HK-2 (cell line): ENCODE data around the gene KCNQ1.

Source experiments
- DNase-seq: peaks from one replicate; pipeline ENCODE4 v3.0.0-alpha.2; 2018; ENCODE audit not compliant: unreplicated experiment

Gene KCNQ1

DNA sequence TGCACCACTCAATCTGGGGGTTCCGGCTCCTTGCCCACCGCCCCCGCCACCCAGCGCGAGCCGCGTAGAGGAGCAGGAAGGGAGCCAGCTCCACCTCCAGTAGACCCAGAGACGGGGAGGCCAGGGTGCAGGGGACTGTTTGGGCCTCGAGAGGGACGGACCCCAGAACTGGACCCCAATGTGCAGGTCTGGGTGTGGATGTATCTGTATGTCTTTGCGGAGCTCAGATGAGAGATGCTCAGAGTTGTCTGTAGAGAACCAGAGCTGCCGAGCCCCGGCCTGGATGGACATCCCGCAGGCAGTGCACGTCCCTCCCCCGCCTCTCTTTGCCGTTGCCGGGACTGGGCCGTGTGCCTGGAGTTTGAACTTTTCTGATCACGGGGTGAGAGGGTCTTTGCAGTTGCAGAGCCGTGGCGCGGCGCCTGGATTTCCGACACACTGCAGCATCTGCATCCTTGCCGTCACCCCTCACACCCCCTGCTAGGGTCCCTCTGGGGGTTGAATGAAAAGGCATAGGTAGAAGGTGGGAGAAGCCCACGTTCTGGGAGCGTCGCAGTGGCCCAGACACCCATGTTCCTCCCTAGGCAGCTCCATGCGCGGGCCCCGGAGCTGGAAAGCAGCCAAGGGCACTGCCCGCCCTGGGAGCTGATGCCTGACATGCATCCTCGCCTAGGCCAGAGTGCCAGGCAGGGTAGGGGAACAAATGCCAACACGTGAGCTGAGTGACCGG, 105.2 kb downstream of the KCNQ1 start:
- no peak for DNase-seq

GRCh38 chr11:2550606-2550970, 105.8 kb downstream of the KCNQ1 start:
- DNase-seq, result no peak

DNA sequence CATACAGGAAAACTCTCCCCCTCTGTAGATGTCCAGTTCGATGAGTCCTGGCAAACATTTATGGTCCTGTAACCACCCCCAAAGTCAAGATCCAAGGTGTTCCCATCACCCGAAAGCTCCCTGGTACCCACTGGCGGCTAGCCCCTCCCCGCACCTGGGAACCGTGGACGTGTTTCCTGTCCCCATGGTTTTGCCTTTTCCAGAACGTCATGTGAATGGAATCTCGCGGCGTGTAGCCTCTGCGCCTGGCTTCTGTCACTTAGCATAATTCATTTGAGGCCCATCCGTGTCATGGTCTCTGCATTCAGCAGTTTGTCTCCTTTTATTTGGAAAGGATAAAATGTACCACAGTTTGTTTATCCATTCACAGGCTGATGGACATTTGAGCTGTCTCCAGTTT, 106.3 kb downstream of the KCNQ1 start:
- no peak for DNase-seq

DNA sequence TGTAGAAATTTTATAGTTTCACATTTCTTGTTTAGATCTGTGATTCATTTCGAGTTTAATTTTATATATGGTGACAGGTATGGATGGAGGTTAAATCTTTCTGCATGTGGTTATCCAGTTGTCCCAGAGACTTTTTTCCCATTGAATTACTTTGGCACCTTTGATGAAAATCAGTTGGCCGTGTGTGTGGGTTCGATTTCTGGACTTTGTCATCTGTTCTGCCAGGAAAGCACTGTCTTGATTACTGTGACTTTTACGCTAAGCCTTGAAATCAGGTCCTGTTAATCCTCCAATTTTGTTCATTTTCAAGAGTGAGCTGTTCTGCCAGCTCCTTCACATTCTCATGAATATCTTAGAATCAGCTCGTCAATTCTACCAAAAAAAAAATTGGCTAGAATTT, 107.4 kb downstream of the KCNQ1 start:
- DNase-seq, result no peak

GRCh38 chr11:2553198-2553597, 108.4 kb downstream of the KCNQ1 start:
- no peak for DNase-seq

- no peak for DNase-seq
Measured at GRCh38 chr11:2553886-2554285, 109.1 kb downstream of the KCNQ1 start.

- DNase-seq, result no peak
Measured at GRCh38 chr11:2554338-2555207, 109.8 kb downstream of the KCNQ1 start.

DNA sequence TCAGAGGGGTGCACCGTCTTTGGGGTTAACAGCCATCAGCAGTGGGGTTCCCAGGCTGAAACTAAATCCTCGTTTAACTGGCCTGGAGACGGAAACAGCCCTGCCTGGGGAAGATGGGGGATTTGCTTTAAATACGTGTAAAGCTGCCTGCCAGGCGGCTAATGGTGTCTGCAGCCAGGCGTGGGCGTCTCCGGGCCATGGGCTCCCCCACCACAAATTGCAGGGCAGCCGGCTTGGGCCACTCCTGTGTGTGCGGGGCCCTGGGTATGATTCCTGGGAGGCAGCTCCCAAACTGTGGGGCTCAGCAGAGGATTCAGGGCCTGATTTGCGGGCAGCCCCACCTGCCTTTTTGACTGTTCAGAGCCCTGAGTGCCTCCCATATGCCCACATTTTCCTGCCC, 110.5 kb downstream of the KCNQ1 start:
- no peak for DNase-seq

DNA sequence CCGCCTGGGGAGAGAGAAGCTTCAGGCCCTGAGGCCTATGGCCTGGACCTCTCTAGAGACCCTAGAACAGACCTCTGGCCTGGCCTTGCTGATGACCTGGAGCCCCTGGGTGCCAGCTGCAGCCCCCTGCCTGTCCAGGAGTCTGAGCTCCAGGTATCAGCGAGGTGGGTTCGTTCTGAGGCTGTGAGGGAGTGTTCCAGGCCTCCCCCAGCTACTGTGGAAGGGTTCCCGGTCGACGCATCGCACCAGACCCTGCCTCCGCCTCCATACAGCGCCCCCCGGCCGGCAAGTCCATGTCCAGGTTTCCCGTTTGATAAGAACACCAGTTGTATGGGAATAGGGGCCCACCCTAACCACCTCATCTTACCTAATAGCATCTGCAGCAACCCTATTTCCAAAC, 111.1 kb downstream of the KCNQ1 start:
- no peak for DNase-seq

DNA sequence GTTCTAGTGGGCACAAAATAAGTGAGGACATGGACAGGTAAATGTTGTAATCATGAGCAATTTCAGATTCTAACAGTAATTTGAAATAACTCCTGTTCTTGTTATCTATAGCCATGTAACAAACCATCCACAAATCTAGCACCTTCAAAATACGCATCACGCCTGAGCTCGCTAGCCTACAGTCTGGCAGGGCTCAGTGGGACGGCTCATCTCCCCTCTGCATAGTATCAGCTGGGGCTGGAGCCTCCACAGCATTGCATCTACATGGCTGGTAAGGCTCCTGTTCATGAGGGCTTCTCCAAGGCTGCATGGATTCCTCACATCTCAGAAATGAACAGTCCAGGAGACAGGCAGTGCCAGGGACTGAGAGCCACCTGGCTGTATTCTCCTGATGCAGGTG, 112.6 kb downstream of the KCNQ1 start:
- no peak for DNase-seq

- no peak for DNase-seq
Measured at GRCh38 chr11:2558397-2558796, 113.6 kb downstream of the KCNQ1 start.

DNA sequence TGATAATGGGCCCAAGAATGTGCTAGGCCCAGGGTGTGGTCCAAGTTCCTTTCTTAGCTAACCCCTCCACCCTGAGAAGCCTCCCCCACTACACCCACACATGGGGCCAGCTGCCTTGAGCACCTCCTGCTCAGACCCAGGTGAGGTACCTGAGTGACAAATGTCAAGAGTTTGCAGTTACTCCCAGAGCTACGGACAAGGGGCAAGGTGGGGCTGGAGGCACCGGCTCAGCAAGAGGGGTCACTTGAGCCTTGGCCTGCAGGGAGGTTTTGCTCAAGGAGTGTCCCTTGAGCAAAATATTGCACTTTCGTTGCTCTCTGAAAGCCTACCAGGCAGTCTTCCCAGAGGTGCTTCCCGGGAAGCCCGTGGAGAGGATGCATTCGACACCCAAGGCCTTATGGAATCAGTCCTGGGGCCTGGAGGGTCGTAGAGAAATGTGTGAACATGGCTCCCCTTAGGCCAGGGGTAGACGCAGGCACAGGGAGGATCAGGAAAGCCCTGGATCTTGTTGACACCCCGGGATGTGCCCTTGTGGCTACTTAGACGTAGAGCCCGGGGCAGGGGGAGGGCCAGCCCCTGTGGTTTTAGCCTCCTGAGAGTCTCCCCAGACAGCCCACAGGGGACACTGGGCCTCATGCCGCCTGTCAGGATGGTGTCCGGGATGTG, 114.2 kb downstream of the KCNQ1 start:
- no peak for DNase-seq

GRCh38 chr11:2559527-2560311, 114.9 kb downstream of the KCNQ1 start:
- no peak for DNase-seq

GRCh38 chr11:2561696-2562581, 117.1 kb downstream of the KCNQ1 start:
- DNase-seq, result no peak

- DNase-seq, result no peak
Measured at GRCh38 chr11:2562890-2563212, 118.0 kb downstream of the KCNQ1 start.

DNA sequence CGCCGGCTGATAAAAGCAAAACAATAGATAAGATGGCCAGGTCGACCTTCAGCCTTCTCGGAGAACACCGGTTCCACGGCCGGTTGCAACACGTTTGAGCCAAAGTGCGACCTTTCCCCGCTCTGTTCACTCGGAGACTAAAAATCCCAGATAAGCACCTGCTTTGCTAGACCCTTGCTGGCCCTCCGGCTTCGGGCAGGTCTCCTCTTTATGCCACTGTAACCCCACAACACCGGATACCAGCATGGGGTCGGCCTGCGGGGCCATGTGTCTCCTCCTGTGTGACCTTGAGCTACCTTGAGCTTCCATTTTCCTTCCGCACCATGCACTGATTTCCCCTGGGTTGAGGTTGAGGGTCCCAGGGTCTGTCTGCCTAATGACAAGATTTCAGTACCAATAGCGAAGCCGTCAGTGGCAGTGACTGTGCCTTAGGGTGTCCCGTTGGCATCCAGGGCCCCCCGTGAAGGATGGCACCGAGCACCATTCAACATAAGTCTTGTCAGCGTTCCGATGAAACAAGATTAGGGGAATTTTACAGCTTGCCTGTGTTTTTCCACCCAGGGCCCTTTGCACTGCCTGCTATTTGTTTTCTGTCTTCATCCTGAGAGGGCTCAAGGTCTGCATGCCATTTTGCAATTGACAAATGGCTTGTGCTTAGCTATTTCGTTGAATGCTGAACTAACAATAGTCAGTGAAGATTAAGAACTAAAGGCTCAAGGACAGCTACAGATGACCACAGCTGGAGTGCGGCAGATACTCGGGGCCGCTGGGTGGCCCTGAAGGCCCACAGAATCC, 118.6 kb downstream of the KCNQ1 start:
- no peak for DNase-seq

- no peak for DNase-seq
Measured at GRCh38 chr11:2564008-2564530, 119.3 kb downstream of the KCNQ1 start.

- DNase-seq, result no peak
Measured at GRCh38 chr11:2564588-2565425, 120.0 kb downstream of the KCNQ1 start.
